A673 (cell line): ENCODE data around the gene APOL2. TPM values are rescaled to one million over a fixed set of nuclear protein-coding genes. Genes with fewer than 3 reads are reported as not detected.

ENCODE experiments used
- BruUV-seq: library from RNA; stranded (reverse); fragments of 400-500 nt; replicated peaks from 2 replicates; lab custom pipeline; 2021; lab: Mats Ljungman, UMichigan
- CTCF ChIA-PET: fragments of 300-600 bp; sonication (Branson Sonifier 250); formaldehyde crosslinking; loops from one replicate; lab custom pipeline; 2022; ENCODE audit warnings: antibody characterized with exemption; lab: Charles Lee
- POLR2A ChIA-PET: fragments of 300-600 bp; sonication (Branson Sonifier 250); formaldehyde crosslinking; loops from one replicate; lab custom pipeline; 2022; ENCODE audit warnings: antibody characterized with exemption; ENCODE audit not compliant: low non-redundant PET; lab: Charles Lee
- DNase-seq: peaks from one replicate; pipeline ENCODE4 v3.0.0-alpha.2; 2015; ENCODE audit warnings: low spot score
- H3K27ac ChIP-seq: fragments of 200-600 bp; sonication (generic); 2 replicates; pipeline ENCODE4 v1.5.1; 2016; ENCODE audit warnings: mixed run types, low read depth, mild to moderate bottlenecking, mixed read lengths, antibody characterized with exemption, low read length; ENCODE audit not compliant: poor library complexity, severe bottlenecking
- H3K27me3 ChIP-seq: fragments of 200-600 bp; sonication (generic); replicated peaks from 2 replicates; pipeline ENCODE4 v1.6.1; 2017; ENCODE audit warnings: mixed run types, low read depth, mild to moderate bottlenecking, mixed read lengths, antibody characterized with exemption, low read length; ENCODE audit not compliant: insufficient read depth, poor library complexity
- H3K36me3 ChIP-seq: fragments of 200-600 bp; sonication (generic); 2 replicates; pipeline ENCODE4 v1.6.1; 2016; ENCODE audit warnings: mixed run types, mild to moderate bottlenecking, mixed read lengths, antibody characterized with exemption, low read length; ENCODE audit not compliant: insufficient read depth, poor library complexity, severe bottlenecking
- H3K4me1 ChIP-seq: fragments of 200-600 bp; sonication (generic); 2 replicates; pipeline ENCODE4 v1.6.1; 2017; ENCODE audit warnings: mixed run types, mild to moderate bottlenecking, mixed read lengths, antibody characterized with exemption, low read length; ENCODE audit not compliant: insufficient read depth, poor library complexity, severe bottlenecking
- H3K4me3 ChIP-seq: fragments of 200-600 bp; sonication (generic); 2 replicates; pipeline ENCODE4 v1.5.1; 2016; ENCODE audit warnings: low read depth, mixed run types, mild to moderate bottlenecking, mixed read lengths, low read length; ENCODE audit not compliant: poor library complexity, severe bottlenecking
- H3K9me3 ChIP-seq: fragments of 200-600 bp; sonication (generic); 2 replicates; pipeline ENCODE4 v1.6.1; 2016; ENCODE audit warnings: mixed run types, low read depth, mild to moderate bottlenecking, mixed read lengths, antibody characterized with exemption, low read length; ENCODE audit not compliant: poor library complexity, severe bottlenecking
- EZH2 ChIP-seq: fragments of 200-600 bp; sonication (generic); IDR thresholded peaks from 2 replicates; pipeline ENCODE4 v1.6.1; 2017; ENCODE audit warnings: borderline replicate concordance, low read depth, mild to moderate bottlenecking, mixed read lengths, antibody characterized with exemption, low read length; ENCODE audit not compliant: poor library complexity, severe bottlenecking
- intact Hi-C: fragments of 100-400 bp; cut with micrococcal nuclease; formaldehyde crosslinking; loops from one replicate; pipeline ENCODE4 v1.10.0; 2022; ENCODE audit not compliant: unreplicated experiment
- total RNA-seq: library from RNA; stranded (reverse); gene quantifications from 2 replicates; pipeline ENCODE4 v1.2.3, GENCODE V29; 2021
- TF ChIP-seq, protein P1 (sequence below): fragments of 300-800, 200-600 bp; sonication (generic); conservative IDR thresholded peaks from 2 replicates; pipeline ENCODE4 v1.5.1; 2017; ENCODE audit warnings: low read depth, mild to moderate bottlenecking, antibody characterized with exemption, low read length, moderate library complexity, mixed read lengths

Gene APOL2
- total RNA-seq, 1 experiment from 2014 or later: 45.1 TPM

DNA sequence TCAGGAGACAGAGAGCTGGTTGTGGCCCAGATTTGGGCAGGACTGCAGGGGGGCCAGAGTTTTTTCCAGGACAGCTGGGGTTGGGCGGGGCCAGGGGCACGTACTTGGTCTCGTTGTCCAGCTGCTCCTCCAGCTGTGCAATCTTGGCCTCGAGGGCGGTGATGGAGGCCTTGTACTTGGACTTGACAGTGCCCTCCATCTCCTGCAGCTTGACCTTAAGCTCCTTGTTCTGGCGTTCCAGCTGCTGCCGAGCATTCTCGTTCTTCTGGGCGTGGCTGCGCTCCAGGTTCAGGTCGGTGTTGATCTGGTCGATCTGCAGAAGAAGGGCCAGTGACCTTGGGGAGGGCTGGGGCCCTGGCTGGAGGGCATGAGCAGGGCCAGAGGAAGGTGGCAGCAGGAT lies 45.7 kb upstream of the APOL2 start:
- H3K27me3 ChIP-seq: no peaks in the 10 kb centered on the region
- CTCF ChIA-PET: no interaction called here
- H3K27ac ChIP-seq: no peak overlapping the region
- peaks cover 67% of the 10 kb centered on the region for H3K36me3 ChIP-seq
- intact Hi-C loops: loop anchor here (5.0 kb wide), 1 partner anchor 138 kb away; no protein-coding TSS in a partner anchor
- no peak for DNase-seq
- no peak overlapping the region for H3K4me3 ChIP-seq
- POLR2A ChIA-PET: no interaction called here
- no TSS peak for BruUV-seq
- no peak for TF ChIP-seq EZH2
- TF ChIP-seq, protein P1, sequence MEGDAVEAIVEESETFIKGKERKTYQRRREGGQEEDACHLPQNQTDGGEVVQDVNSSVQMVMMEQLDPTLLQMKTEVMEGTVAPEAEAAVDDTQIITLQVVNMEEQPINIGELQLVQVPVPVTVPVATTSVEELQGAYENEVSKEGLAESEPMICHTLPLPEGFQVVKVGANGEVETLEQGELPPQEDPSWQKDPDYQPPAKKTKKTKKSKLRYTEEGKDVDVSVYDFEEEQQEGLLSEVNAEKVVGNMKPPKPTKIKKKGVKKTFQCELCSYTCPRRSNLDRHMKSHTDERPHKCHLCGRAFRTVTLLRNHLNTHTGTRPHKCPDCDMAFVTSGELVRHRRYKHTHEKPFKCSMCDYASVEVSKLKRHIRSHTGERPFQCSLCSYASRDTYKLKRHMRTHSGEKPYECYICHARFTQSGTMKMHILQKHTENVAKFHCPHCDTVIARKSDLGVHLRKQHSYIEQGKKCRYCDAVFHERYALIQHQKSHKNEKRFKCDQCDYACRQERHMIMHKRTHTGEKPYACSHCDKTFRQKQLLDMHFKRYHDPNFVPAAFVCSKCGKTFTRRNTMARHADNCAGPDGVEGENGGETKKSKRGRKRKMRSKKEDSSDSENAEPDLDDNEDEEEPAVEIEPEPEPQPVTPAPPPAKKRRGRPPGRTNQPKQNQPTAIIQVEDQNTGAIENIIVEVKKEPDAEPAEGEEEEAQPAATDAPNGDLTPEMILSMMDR: no peak
- H3K4me1 ChIP-seq: peaks cover 4% of the 10 kb centered on the region
- no peaks in the 10 kb centered on the region for H3K9me3 ChIP-seq

DNA sequence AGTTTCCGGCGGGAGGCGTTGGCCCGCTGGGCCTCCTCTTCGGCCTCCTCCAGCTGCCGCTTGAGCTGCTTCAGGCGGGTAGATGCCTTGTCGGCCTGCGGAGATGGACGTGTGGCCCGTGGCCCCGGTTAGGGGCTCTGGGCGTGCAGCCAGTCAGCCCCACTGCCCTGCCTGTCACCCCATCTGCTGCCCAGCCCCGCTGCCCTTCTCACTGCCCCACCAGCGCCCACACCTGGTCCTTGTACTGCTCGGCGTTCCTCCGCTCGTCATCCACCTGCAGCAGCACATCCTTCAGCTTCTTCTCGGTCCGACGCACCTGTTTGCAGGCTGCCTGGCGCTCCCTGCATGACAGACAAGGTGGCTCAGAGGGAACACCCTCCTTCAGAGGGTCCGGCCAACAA lies 44.8 kb upstream of the APOL2 start:
- no peak overlapping the region for H3K4me3 ChIP-seq
- DNase-seq: no peak
- CTCF ChIA-PET: no interaction called here
- no TSS peak for BruUV-seq
- H3K4me1 ChIP-seq: peaks cover 4% of the 10 kb centered on the region
- peaks cover 61% of the 10 kb centered on the region for H3K36me3 ChIP-seq
- POLR2A ChIA-PET: no interaction called here
- no peak for TF ChIP-seq EZH2
- TF ChIP-seq, protein P1: no peak
- no peak overlapping the region for H3K27ac ChIP-seq
- H3K9me3 ChIP-seq: no peaks in the 10 kb centered on the region
- no peaks in the 10 kb centered on the region for H3K27me3 ChIP-seq
- intact Hi-C loops: no loop called here

DNA sequence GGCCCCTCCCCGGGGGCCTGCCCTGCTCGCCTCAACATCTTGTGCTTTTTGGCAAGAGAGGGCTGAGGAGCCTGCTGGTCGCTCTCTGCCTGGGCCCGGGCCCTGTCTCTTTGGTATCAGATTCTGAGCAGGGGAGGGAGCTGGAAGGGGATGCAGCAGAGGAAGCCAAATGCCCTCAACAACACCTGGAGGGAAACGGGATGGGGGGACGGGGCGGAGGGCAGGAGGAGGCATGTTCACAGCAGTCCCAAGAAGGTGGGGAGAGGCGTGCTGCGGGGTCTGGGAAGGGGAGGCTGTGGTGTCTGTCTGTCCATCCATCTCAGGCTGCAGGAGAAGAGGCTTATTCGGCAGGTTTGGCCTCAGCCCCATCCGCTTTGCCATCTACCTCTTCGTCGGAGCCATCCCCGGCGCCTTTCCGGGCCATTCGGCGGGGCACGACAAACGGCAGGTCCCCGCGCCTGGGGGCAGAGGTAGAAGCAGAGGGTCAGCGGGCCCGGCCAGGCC lies 43.1 kb upstream of the APOL2 start:
- peaks cover 4% of the 10 kb centered on the region for H3K4me1 ChIP-seq
- DNase-seq: no peak
- H3K27me3 ChIP-seq: no peaks in the 10 kb centered on the region
- TF ChIP-seq EZH2: no peak
- TF ChIP-seq, protein P1: no peak
- H3K9me3 ChIP-seq: no peaks in the 10 kb centered on the region
- H3K27ac ChIP-seq: no peak overlapping the region
- ChIA-PET POLR2A (no interaction called here), CTCF (no interaction called here)
- intact Hi-C loops: no loop called here
- H3K4me3 ChIP-seq: no peak overlapping the region
- no TSS peak for BruUV-seq
- H3K36me3 ChIP-seq: peaks cover 45% of the 10 kb centered on the region
